Activated effector memory CD4-positive, alpha-beta T cell treated with Interleukin-2 at 50 U/mL for 16 hours (primary cell): ENCODE data around the gene GSDMA.
"Not testable (repeated sequence)": the region's sequence is repeated elsewhere in the genome, so short reads cannot be mapped to it uniquely, and the experiment has no call there.

Experiments used
- DNase-seq: peaks from one replicate; pipeline ENCODE4 v3.0.0-alpha.2; 2020

GSDMA gene

GRCh38 chr17:39999067-39999466 is 36.3 kb downstream of the GSDMA start:
- no peak for DNase-seq

GRCh38 chr17:40000161-40000560 is 37.4 kb downstream of the GSDMA start:
- no peak for DNase-seq

GRCh38 chr17:40001335-40001734 is 38.5 kb downstream of the GSDMA start:
- DNase-seq, result not testable (repeated sequence)

GRCh38 chr17:40004072-40004471 is 41.3 kb downstream of the GSDMA start:
- no peak for DNase-seq

- no peak for DNase-seq
Measured at GRCh38 chr17:40004712-40005111, 41.9 kb downstream of the GSDMA start.

- no peak for DNase-seq
Measured at GRCh38 chr17:40005520-40005919, 42.7 kb downstream of the GSDMA start.

DNA sequence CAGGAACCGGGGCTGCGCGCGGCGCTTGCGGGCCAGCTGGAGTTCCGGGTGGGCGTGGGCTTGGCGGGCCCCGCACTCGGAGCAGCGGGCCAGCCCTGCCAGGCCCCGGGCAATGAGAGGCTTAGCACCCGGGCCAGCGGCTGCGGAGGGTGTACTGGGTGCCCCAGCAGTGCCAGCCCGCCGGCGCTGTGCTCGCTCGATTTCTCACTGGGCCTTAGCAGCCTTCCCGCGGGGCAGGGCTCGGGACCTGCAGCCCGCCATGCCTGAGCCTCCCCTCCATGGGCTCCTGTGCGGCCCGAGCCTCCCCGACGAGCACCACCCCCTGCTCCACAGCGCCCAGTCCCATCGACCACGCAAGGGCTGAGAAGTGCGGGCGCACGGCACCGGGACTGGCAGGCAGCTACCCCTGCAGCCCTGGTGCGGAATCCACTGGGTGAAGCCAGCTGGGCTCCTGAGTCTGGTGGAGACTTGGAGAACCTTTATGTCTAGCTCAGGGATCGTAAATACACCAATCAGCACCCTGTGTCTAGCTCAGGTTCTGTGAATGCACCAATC is 48.2 kb downstream of the GSDMA start:
- not testable (repeated sequence) for DNase-seq

DNA sequence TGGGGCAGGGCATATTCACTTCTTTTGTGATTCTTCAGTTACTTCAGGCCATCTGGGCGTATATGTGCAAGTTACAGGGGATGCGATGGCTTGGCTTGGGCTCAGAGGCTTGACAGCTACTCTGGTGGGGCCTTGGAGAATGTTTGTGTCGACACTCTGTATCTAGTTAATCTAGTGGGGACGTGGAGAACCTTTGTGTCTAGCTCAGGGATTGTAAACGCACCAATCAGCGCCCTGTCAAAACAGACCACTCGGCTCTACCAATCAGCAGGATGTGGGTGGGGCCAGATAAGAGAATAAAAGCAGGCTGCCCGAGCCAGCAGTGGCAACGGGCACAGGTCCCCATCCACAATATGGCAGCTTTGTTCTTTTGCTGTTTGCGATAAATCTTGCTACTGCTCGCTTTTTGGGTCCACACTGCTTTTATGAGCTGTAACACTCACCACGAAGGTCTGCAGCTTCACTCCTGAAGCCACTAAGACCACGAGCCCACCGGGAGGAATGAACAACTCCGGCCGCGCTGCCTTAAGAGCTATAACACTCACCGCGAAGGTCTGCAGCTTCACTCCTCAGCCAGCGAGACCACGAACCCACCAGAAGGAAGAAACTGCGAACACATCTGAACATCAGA is 49.3 kb downstream of the GSDMA start:
- DNase-seq, result not testable (repeated sequence)

DNA sequence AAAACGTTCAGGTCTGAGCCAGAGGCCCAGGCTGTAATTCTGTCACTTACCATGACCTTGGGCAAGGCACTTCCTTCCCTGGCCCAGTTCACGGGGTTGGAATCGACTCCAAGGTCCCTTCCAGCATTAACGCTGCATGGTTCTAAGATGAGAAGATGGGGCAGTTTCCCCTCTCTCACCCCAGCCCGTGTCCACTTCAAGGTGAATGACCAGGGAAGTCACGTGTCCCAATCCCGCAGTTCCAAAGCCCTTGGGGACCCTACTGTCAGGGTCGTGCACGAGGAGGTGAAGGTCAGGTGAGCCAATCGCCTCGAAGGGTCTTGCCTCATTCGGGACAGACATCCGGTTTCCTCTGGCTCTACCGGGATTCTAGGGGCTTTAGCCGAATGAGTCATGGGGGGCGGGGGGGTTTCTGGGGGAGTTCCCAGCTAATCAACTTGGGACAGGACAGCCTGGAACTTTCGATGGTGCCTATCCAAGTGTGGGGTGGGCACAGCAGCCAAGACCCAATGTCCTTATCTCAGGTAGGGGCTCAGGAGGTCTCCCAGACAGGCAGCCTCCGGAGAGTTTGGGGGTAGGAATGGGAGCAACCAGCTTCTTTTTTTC is 51.7 kb downstream of the GSDMA start:
- no peak for DNase-seq

GRCh38 chr17:40015005-40015997 is 52.5 kb downstream of the GSDMA start, which contains the start of gene CSF3:
CSF3 (plus strand) TSS chr17:40015440; CDS start chr17:40015475, 35 bp downstream.
- DNase-seq, result no peak

- DNase-seq, result no peak
Measured at GRCh38 chr17:40015998-40016985, 53.5 kb downstream of the GSDMA start.

DNA sequence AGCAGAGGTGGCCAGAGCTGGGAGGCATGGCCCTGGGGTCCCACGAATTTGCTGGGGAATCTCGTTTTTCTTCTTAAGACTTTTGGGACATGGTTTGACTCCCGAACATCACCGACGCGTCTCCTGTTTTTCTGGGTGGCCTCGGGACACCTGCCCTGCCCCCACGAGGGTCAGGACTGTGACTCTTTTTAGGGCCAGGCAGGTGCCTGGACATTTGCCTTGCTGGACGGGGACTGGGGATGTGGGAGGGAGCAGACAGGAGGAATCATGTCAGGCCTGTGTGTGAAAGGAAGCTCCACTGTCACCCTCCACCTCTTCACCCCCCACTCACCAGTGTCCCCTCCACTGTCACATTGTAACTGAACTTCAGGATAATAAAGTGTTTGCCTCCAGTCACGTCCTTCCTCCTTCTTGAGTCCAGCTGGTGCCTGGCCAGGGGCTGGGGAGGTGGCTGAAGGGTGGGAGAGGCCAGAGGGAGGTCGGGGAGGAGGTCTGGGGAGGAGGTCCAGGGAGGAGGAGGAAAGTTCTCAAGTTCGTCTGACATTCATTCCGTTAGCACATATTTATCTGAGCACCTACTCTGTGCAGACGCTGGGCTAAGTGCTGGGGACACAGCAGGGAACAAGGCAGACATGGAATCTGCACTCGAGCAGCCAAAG is 54.7 kb downstream of the GSDMA start:
- no peak for DNase-seq

GRCh38 chr17:40018211-40019121 is 55.7 kb downstream of the GSDMA start:
- DNase-seq, result no peak

DNA sequence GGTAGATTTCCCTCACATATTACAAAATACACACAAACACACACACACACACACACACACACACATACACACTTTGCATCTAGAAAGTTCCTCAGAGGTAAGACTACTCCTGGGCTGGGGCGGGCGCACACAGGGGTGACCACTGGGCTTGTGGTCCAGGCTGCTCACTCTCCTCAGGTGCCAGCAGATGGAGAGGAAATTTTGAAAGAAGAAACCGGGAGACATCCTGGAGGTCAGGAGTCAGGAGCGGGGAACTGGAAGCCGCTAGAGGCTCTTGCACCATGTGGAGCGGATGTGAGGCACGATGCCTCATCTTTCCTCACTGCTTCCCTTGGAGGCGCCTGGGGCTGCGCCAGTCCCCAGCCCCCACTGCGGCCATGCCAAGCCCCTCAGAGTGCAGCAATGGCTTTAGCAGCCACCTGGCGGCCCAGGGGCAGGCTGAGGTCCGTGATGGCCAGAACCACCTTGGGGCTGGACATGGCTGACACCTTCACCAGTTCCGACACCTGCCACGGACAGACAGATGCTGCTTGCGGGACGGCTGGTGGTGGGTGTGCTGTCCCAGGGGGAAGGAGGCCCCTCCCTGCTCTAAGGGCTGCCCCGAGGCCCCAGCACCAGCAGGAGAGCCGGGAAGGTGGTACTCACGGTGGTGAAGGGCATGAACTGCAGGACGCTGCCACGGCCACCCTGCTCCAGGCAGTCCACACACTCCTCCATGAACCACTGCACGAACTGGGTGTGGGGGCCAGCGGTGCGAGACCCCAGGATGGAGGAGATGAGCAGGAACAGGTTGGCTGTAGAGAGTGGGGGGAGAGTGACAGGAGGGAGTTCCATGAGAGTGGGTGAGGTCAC is 56.6 kb downstream of the GSDMA start:
- DNase-seq, result no peak

- DNase-seq, result no peak
Measured at GRCh38 chr17:40020146-40020545, 57.3 kb downstream of the GSDMA start.

DNA sequence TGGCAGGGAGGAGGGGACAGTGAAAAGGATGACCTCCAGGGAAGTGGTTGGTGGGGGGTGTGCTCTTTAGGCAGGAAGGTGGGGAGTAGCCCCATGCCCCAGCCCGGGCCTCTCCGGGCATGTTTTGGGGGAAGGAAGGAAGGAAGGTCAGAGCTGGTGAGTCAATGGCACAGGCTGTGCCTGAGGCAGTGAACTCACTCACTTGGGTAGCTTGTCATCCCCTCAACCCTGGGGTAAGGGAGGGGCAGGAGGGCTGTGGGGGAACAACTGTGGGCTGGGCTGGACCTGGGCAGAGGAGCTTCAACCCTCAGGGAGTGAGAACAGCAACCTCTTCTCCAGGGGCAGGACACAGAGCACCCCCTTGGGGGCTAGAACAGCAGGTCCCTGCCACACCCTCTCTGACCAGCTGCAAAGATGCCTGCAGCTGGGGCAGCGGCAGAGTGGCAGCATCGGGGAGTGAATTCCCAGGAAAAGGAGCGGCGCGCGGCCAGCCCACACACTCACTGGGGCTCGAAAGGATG is 58.7 kb downstream of the GSDMA start:
- DNase-seq, result no peak

- no peak for DNase-seq
Measured at GRCh38 chr17:40022497-40022896, 59.7 kb downstream of the GSDMA start.

- no peak for DNase-seq
Measured at GRCh38 chr17:40022961-40023541, 60.2 kb downstream of the GSDMA start.
